ENCODE data around the gene PTPRT. TPM values are rescaled to one million over a fixed set of nuclear protein-coding genes. Genes with fewer than 3 reads are reported as not detected.

The PTPRT gene
- total and polyA plus RNA-seq, 2 donors (not counting 1 experiment from before 2014, with no cell fraction given): not detected

- no peaks in the 10 kb centered on the region for H3K9me3 ChIP-seq (ENCODE audit: control insufficient read depth, insufficient read depth, low read depth, low read length)
Observed at GRCh38 chr20:42364446-42364845, 825.3 kb downstream of the PTPRT start.

GRCh38 chr20:42361402-42361970, 828.2 kb downstream of the PTPRT start:
- H3K27me3 ChIP-seq (ENCODE audit: control insufficient read depth, insufficient read depth, low read length): no peaks in the 10 kb centered on the region
- no peak overlapping the region for H3K9ac ChIP-seq (ENCODE audit: insufficient read depth, low read length)
- H3K79me2 ChIP-seq (ENCODE audit: control insufficient read depth, insufficient read depth, low read length): no peaks in the 10 kb centered on the region
- H3K27ac ChIP-seq (ENCODE audit: insufficient read depth, low read length): no peak overlapping the region
- no peak overlapping the region for H2AFZ ChIP-seq (ENCODE audit: low read length)
- TF ChIP-seq EZH2 (IDR thresholded peaks at IDR 0.05; ENCODE audit: low read length, missing control alignments) (no peak), CTCF (conservative IDR thresholded peaks at IDR 0.05 in 1 of 2, IDR thresholded peaks at IDR 0.05 in 1 of 2; ENCODE audit: low read depth in 1 of 2, low read length in 2 of 2) (no peak)
- no peaks in the 10 kb centered on the region for H3K4me1 ChIP-seq (ENCODE audit: control insufficient read depth, extremely low read depth, insufficient read depth, low read length)
- H3K4me2 ChIP-seq (ENCODE audit: extremely low read depth, insufficient read depth, low read length): no peak overlapping the region
- no peaks in the 10 kb centered on the region for H4K20me1 ChIP-seq (ENCODE audit: control insufficient read depth, extremely low read depth, insufficient read depth, low read length)
- no peak for DNase-seq (ENCODE audit: low read depth in 2 of 2)
- no peaks in the 10 kb centered on the region for H3K36me3 ChIP-seq (ENCODE audit: control insufficient read depth, insufficient read depth, low read length)
- H3K4me3 ChIP-seq (replicated peaks in 1 of 4; ENCODE audit: control extremely low read depth in 1 of 4, insufficient read depth in 1 of 4, low read depth in 3 of 4, low read length in 4 of 4): no peak overlapping the region
- H3K9me3 ChIP-seq (ENCODE audit: control insufficient read depth, insufficient read depth, low read depth, low read length): no peaks in the 10 kb centered on the region

More at GRCh38 chr20:42364446-42364845, 825.3 kb downstream of the PTPRT start:
- TF ChIP-seq CTCF (conservative IDR thresholded peaks at IDR 0.05 in 1 of 2, IDR thresholded peaks at IDR 0.05 in 1 of 2; ENCODE audit: low read depth in 1 of 2, low read length in 2 of 2) (no peak), EZH2 (IDR thresholded peaks at IDR 0.05; ENCODE audit: low read length, missing control alignments) (no peak)
- Histone ChIP-seq H3K27me3 (ENCODE audit: control insufficient read depth, insufficient read depth, low read length) (no peaks in the 10 kb centered on the region), H3K4me1 (ENCODE audit: control insufficient read depth, extremely low read depth, insufficient read depth, low read length) (no peaks in the 10 kb centered on the region), H4K20me1 (ENCODE audit: control insufficient read depth, extremely low read depth, insufficient read depth, low read length) (no peaks in the 10 kb centered on the region), H3K36me3 (ENCODE audit: control insufficient read depth, insufficient read depth, low read length) (no peaks in the 10 kb centered on the region), H3K79me2 (ENCODE audit: control insufficient read depth, insufficient read depth, low read length) (no peaks in the 10 kb centered on the region), H3K4me2 (ENCODE audit: extremely low read depth, insufficient read depth, low read length) (no peak overlapping the region), H3K27ac (ENCODE audit: insufficient read depth, low read length) (no peak overlapping the region), H3K4me3 (replicated peaks in 1 of 4; ENCODE audit: control extremely low read depth in 1 of 4, insufficient read depth in 1 of 4, low read depth in 3 of 4, low read length in 4 of 4) (no peak overlapping the region), H3K9ac (ENCODE audit: insufficient read depth, low read length) (no peak overlapping the region), H2AFZ (ENCODE audit: low read length) (no peak overlapping the region)
- DNase-seq (ENCODE audit: low read depth in 2 of 2): no peak

GRCh38 chr20:42360621-42361020, 829.1 kb downstream of the PTPRT start:
- no peak overlapping the region for H3K4me3 ChIP-seq (replicated peaks in 1 of 4; ENCODE audit: control extremely low read depth in 1 of 4, insufficient read depth in 1 of 4, low read depth in 3 of 4, low read length in 4 of 4)
- no peak overlapping the region for H3K27ac ChIP-seq (ENCODE audit: insufficient read depth, low read length)
- no peaks in the 10 kb centered on the region for H3K4me1 ChIP-seq (ENCODE audit: control insufficient read depth, extremely low read depth, insufficient read depth, low read length)
- no peak overlapping the region for H3K9ac ChIP-seq (ENCODE audit: insufficient read depth, low read length)
- H3K4me2 ChIP-seq (ENCODE audit: extremely low read depth, insufficient read depth, low read length): no peak overlapping the region
- no peaks in the 10 kb centered on the region for H4K20me1 ChIP-seq (ENCODE audit: control insufficient read depth, extremely low read depth, insufficient read depth, low read length)
- H3K9me3 ChIP-seq (ENCODE audit: control insufficient read depth, insufficient read depth, low read depth, low read length): no peaks in the 10 kb centered on the region
- no peaks in the 10 kb centered on the region for H3K79me2 ChIP-seq (ENCODE audit: control insufficient read depth, insufficient read depth, low read length)
- H3K36me3 ChIP-seq (ENCODE audit: control insufficient read depth, insufficient read depth, low read length): no peaks in the 10 kb centered on the region
- no peak overlapping the region for H2AFZ ChIP-seq (ENCODE audit: low read length)
- TF ChIP-seq EZH2 (IDR thresholded peaks at IDR 0.05; ENCODE audit: low read length, missing control alignments) (no peak), CTCF (conservative IDR thresholded peaks at IDR 0.05 in 1 of 2, IDR thresholded peaks at IDR 0.05 in 1 of 2; ENCODE audit: low read depth in 1 of 2, low read length in 2 of 2) (no peak)
- no peaks in the 10 kb centered on the region for H3K27me3 ChIP-seq (ENCODE audit: control insufficient read depth, insufficient read depth, low read length)
- DNase-seq (ENCODE audit: low read depth in 2 of 2): no peak
